NAMALWA (cell line): ENCODE results near the gene PLD2.
A peak's percentile ranks its signal among the peaks of the same experiment; 100 is the strongest.
"Not testable (repeated sequence)": the region's sequence is repeated elsewhere in the genome, so short reads cannot be mapped to it uniquely, and the experiment has no call there.

Source experiments
- DNase-seq: peaks from one replicate; pipeline ENCODE4 v3.0.0-alpha.2; 2015; ENCODE audit warnings: low spot score

The PLD2 gene

GRCh38 chr17:4790705-4791088 is 16.3 kb upstream of the PLD2 start:
- no peak for DNase-seq

GRCh38 chr17:4795168-4795567 is 11.8 kb upstream of the PLD2 start:
- DNase-seq = no peak

GRCh38 chr17:4796552-4796920 is 10.4 kb upstream of the PLD2 start:
- peak; percentile 39 for DNase-seq

GRCh38 chr17:4800462-4801196 is 6.3 kb upstream of the PLD2 start:
- DNase-seq = no peak

- no peak for DNase-seq
Observed at GRCh38 chr17:4802228-4802627, 4.7 kb upstream of the PLD2 start, which contains the start of gene C17orf114. Gene C17orf114, minus strand, starts transcription at chr17:4802328.

- DNase-seq = peak; percentile 6
Observed at GRCh38 chr17:4806456-4806776, 536 bp upstream of the PLD2 start.

GRCh38 chr17:4807605-4808377 is 839 bp downstream of the PLD2 start:
- DNase-seq = no peak

GRCh38 chr17:4808378-4808767 is 1.4 kb downstream of the PLD2 start:
- DNase-seq = no peak

GRCh38 chr17:4810696-4811290 is 3.8 kb downstream of the PLD2 start:
- DNase-seq = peak; percentile 43

GRCh38 chr17:4811471-4811870 is 4.5 kb downstream of the PLD2 start:
- DNase-seq = no peak

GRCh38 chr17:4812690-4813089 is 5.7 kb downstream of the PLD2 start:
- no peak for DNase-seq

GRCh38 chr17:4815043-4815675 is 8.2 kb downstream of the PLD2 start:
- no peak for DNase-seq

GRCh38 chr17:4816826-4817225 is 9.9 kb downstream of the PLD2 start:
- no peak for DNase-seq

GRCh38 chr17:4818276-4818675 is 11.3 kb downstream of the PLD2 start:
- no peak for DNase-seq

- DNase-seq = no peak
Observed at GRCh38 chr17:4822835-4823234, 15.9 kb downstream of the PLD2 start.

- DNase-seq = no peak
Observed at GRCh38 chr17:4823373-4824089, 16.6 kb downstream of the PLD2 start.

- DNase-seq = no peak
Observed at GRCh38 chr17:4827399-4827798, 20.4 kb downstream of the PLD2 start.

- not testable (repeated sequence) for DNase-seq
Observed at GRCh38 chr17:4832829-4833177, 25.9 kb downstream of the PLD2 start.

- DNase-seq = peak; percentile 92
Observed at GRCh38 chr17:4833178-4833940, 26.4 kb downstream of the PLD2 start, which contains the start of gene MINK1. Gene MINK1, plus strand, starts transcription at chr17:4833340. Its CDS starts 244 bp downstream, at chr17:4833584.

- peak; percentile 10 for DNase-seq
Observed at GRCh38 chr17:4833941-4834680, 27.2 kb downstream of the PLD2 start.

GRCh38 chr17:4834681-4835020 is 27.7 kb downstream of the PLD2 start:
- no peak for DNase-seq
